ENCODE measurements around the gene AKAP13.

DNA sequence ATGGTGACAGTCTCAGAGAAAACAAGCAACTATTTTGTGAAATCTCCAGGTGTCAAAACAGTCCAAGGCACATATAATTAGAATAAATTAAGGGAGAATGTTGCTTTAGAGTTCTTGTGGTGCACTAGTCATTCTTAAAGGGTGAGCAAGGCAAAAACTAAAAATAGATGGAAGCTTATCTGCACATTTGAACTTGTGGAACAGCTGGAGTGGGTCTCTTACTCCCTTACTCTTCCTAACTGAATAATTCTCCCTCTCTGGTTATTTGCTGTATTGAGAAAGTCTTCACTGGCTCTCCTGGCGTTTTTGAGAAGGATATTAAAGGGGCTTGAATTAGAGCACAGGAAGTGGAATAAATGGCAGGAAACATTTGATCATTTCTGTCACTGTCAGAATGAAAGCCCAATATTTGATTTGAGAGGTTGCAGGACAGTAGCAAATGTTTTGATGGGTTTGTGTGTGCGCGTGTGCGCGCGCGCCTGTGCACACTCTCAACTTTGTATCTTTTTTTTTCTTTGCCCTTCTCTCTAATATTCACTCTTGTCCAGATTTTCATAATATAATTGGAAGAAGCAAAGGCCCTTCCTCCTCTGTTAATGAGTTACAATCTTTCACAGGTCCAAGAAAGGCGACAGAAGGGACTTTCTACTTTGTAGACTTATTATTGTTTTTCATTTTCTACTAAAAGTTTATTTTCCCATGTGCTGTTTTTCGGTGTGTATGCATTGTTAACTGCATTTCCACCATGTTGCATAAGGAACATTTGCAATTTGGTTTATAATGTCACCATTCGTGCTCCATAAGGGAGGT is 40.9 kb downstream of the AKAP13 start:
- no peak for TF ChIP-seq EP300 (IDR thresholded peaks at IDR 0.05)
- TF ChIP-seq POLR2AphosphoS5 (IDR thresholded peaks at IDR 0.05), result no peak
- TF ChIP-seq, protein P1, sequence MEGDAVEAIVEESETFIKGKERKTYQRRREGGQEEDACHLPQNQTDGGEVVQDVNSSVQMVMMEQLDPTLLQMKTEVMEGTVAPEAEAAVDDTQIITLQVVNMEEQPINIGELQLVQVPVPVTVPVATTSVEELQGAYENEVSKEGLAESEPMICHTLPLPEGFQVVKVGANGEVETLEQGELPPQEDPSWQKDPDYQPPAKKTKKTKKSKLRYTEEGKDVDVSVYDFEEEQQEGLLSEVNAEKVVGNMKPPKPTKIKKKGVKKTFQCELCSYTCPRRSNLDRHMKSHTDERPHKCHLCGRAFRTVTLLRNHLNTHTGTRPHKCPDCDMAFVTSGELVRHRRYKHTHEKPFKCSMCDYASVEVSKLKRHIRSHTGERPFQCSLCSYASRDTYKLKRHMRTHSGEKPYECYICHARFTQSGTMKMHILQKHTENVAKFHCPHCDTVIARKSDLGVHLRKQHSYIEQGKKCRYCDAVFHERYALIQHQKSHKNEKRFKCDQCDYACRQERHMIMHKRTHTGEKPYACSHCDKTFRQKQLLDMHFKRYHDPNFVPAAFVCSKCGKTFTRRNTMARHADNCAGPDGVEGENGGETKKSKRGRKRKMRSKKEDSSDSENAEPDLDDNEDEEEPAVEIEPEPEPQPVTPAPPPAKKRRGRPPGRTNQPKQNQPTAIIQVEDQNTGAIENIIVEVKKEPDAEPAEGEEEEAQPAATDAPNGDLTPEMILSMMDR (IDR thresholded peaks at IDR 0.05), result no peak
